ENCODE measurements around the gene STK36. TPM values are rescaled to one million over a fixed set of nuclear protein-coding genes. Genes with fewer than 3 reads are reported as not detected.

The STK36 gene
- total RNA-seq, 2 experiments from 2014 or later, result 9.8 to 12.7 TPM

- peak overlapping the region; percentile 91 for H3K27ac Mint-ChIP-seq
- POLR2A ChIA-PET, result interaction anchor here (1.4 to 2.3 kb wide), 3 partner anchors 40 to 136 kb away, joined by 4 to 15 read pairs (median 15); partner anchors contain the start of genes BCS1L, RNF25, STK36 and ZNF142
- CTCF ChIA-PET, result interaction anchor here (1.6 to 3.1 kb wide), 7 partner anchors 11 to 676 kb away, joined by 5 to 25 read pairs (median 9); partner anchors contain the start of genes BCS1L, DNPEP, RNF25 and STK36
- Histone ChIP-seq H3K27ac (ENCODE audit: low read depth in 1 of 2, low read length in 2 of 2) (peak overlapping the region in 1 of 2 donors; percentile 87), H3K36me3 (ENCODE audit: insufficient read depth, low read length) (no peaks in the 10 kb centered on the region), H3K4me3 (ENCODE audit: low read length) (peak overlapping the region; percentile 96), H3K4me1 (ENCODE audit: insufficient read depth, low read length) (peaks cover 22% of the 10 kb centered on the region), H3K9me3 (ENCODE audit: control insufficient read depth in 1 of 2, insufficient read depth in 1 of 2, low read length in 2 of 2) (no peaks in the 10 kb centered on the region), H3K27me3 (ENCODE audit: control insufficient read depth in 1 of 2, insufficient read depth in 2 of 2, low read length in 2 of 2) (peaks cover 0 to under 1% of the 10 kb centered on the region in 2 experiments)
- H3K9me3 Mint-ChIP-seq, result no peaks in the 10 kb centered on the region
- ATAC-seq (ENCODE audit: poor library complexity) (no peak), DNase-seq (peak in 1 of 14 experiments; percentile 13)
- H3K4me3 Mint-ChIP-seq, result peak overlapping the region; percentile 99
- peaks cover 8% of the 10 kb centered on the region for H3K27me3 Mint-ChIP-seq
- intact Hi-C loops (cut with DNase I, micrococcal nuclease), result loop anchor here (1.0 to 10.0 kb wide), 10 partner anchors 39 to 886 kb away; partner anchors contain the start of genes RNF25 (in 2 of the 2), STK36 (in 2 of the 2), BCS1L (in 1 of the 2) and CNOT9 (in 1 of the 2)
- peaks cover 26% of the 10 kb centered on the region for H3K4me1 Mint-ChIP-seq (ENCODE audit: low read depth)
- peaks cover 13% of the 10 kb centered on the region for H3K36me3 Mint-ChIP-seq (ENCODE audit: low read depth)
- TF ChIP-seq, protein P1, sequence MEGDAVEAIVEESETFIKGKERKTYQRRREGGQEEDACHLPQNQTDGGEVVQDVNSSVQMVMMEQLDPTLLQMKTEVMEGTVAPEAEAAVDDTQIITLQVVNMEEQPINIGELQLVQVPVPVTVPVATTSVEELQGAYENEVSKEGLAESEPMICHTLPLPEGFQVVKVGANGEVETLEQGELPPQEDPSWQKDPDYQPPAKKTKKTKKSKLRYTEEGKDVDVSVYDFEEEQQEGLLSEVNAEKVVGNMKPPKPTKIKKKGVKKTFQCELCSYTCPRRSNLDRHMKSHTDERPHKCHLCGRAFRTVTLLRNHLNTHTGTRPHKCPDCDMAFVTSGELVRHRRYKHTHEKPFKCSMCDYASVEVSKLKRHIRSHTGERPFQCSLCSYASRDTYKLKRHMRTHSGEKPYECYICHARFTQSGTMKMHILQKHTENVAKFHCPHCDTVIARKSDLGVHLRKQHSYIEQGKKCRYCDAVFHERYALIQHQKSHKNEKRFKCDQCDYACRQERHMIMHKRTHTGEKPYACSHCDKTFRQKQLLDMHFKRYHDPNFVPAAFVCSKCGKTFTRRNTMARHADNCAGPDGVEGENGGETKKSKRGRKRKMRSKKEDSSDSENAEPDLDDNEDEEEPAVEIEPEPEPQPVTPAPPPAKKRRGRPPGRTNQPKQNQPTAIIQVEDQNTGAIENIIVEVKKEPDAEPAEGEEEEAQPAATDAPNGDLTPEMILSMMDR (IDR thresholded peaks at IDR 0.05), result no peak
Observed at GRCh38 chr2:218711550-218711929, 39.7 kb downstream of the STK36 start.

GRCh38 chr2:218713922-218714321, 42.0 kb downstream of the STK36 start:
- ChIA-PET CTCF (interaction anchor here (0.9 to 1.2 kb wide), 2 partner anchors 163 to 266 kb away, joined by 3 read pairs; no protein-coding TSS in a partner anchor), POLR2A (no interaction called here)
- intact Hi-C loops (cut with DNase I, micrococcal nuclease), result loop anchor here (5.0 to 10.0 kb wide), 7 partner anchors 42 to 883 kb away; partner anchors contain the start of genes CNOT9 (in 1 of the 2), CNPPD1 (in 1 of the 2), DNPEP (in 1 of the 2) and RETREG2 (in 1 of the 2)
- ATAC-seq (ENCODE audit: poor library complexity), result no peak
- Histone ChIP-seq H3K27me3 (ENCODE audit: control insufficient read depth in 1 of 2, insufficient read depth in 2 of 2, low read length in 2 of 2) (no peaks in the 10 kb centered on the region), H3K4me3 (ENCODE audit: low read length) (no peak overlapping the region), H3K36me3 (ENCODE audit: insufficient read depth, low read length) (no peaks in the 10 kb centered on the region), H3K4me1 (ENCODE audit: insufficient read depth, low read length) (peaks cover 26% of the 10 kb centered on the region), H3K27ac (ENCODE audit: low read depth in 1 of 2, low read length in 2 of 2) (no peak overlapping the region), H3K9me3 (ENCODE audit: control insufficient read depth in 1 of 2, insufficient read depth in 1 of 2, low read length in 2 of 2) (no peaks in the 10 kb centered on the region)
- no peak overlapping the region for H3K4me3 Mint-ChIP-seq
- no peak overlapping the region for H3K27ac Mint-ChIP-seq
- DNase-seq, result no peak
- H3K27me3 Mint-ChIP-seq, result no peaks in the 10 kb centered on the region
- H3K36me3 Mint-ChIP-seq (ENCODE audit: low read depth), result peaks cover 23% of the 10 kb centered on the region
- H3K4me1 Mint-ChIP-seq (ENCODE audit: low read depth), result peaks cover 29% of the 10 kb centered on the region
- H3K9me3 Mint-ChIP-seq, result no peaks in the 10 kb centered on the region
- TF ChIP-seq, protein P1 (IDR thresholded peaks at IDR 0.05), result no peak

DNA sequence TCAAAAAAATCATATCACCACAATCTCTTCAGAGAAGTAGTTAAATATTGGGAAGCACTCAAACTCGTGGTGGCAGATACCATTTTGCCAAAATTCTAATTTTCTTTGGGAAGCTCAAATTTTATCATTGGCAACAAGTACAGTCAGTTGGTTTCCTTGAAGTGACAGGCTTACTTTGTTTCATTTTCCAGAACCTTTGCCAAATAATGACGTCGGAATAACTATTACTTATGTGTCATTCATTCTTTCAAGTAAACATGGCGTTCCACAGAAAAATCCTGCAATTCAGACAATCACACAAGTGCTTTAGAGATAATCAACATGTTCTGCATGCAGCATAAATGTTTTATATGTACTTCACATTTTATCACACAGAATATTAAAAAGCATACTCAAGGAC, 44.2 kb downstream of the STK36 start:
- no peaks in the 10 kb centered on the region for H3K27me3 Mint-ChIP-seq
- intact Hi-C loops (cut with DNase I, micrococcal nuclease), result loop anchor here in 1 of 2 experiments (10.0 kb wide), 1 partner anchor 459 kb away; the partner anchor contains the start of genes CNPPD1, RETREG2 and SLC23A3
- TF ChIP-seq, protein P1 (IDR thresholded peaks at IDR 0.05), result no peak
- POLR2A ChIA-PET, result no interaction called here
- Histone ChIP-seq H3K36me3 (ENCODE audit: insufficient read depth, low read length) (no peaks in the 10 kb centered on the region), H3K4me1 (ENCODE audit: insufficient read depth, low read length) (peaks cover 17% of the 10 kb centered on the region), H3K4me3 (ENCODE audit: low read length) (no peak overlapping the region), H3K9me3 (ENCODE audit: control insufficient read depth in 1 of 2, insufficient read depth in 1 of 2, low read length in 2 of 2) (no peaks in the 10 kb centered on the region), H3K27me3 (ENCODE audit: control insufficient read depth in 1 of 2, insufficient read depth in 2 of 2, low read length in 2 of 2) (no peaks in the 10 kb centered on the region), H3K27ac (ENCODE audit: low read depth in 1 of 2, low read length in 2 of 2) (no peak overlapping the region)
- no peak overlapping the region for H3K27ac Mint-ChIP-seq
- no peaks in the 10 kb centered on the region for H3K9me3 Mint-ChIP-seq
- DNase-seq, result no peak
- CTCF ChIA-PET, result no interaction called here
- no peak for ATAC-seq (ENCODE audit: poor library complexity)
- no peak overlapping the region for H3K4me3 Mint-ChIP-seq
- peaks cover 33% of the 10 kb centered on the region for H3K4me1 Mint-ChIP-seq (ENCODE audit: low read depth)
- peaks cover 31% of the 10 kb centered on the region for H3K36me3 Mint-ChIP-seq (ENCODE audit: low read depth)
